Kidney epithelial cell (primary cell): ENCODE results near the gene ATF4. TPM values are rescaled to one million over a fixed set of nuclear protein-coding genes. Genes with fewer than 3 reads are reported as not detected.
"Not testable (repeated sequence)": the region's sequence is repeated elsewhere in the genome, so short reads cannot be mapped to it uniquely, and the experiment has no call there.

Source experiments
- DNase-seq: peaks from one replicate; pipeline ENCODE4 v3.0.0-alpha.2; 2010; ENCODE audit warnings: low read depth
- H3K27me3 ChIP-seq: 2 replicates; pipeline ENCODE4 v1.6.0; 2011; ENCODE audit warnings: low read length; ENCODE audit not compliant: control insufficient read depth, insufficient read depth
- H3K36me3 ChIP-seq: 2 replicates; pipeline ENCODE4 v1.5.1; 2011; ENCODE audit warnings: low read length; ENCODE audit not compliant: control insufficient read depth, insufficient read depth
- H3K4me3 ChIP-seq: 2 replicates; pipeline ENCODE4 v1.5.1; 2011; ENCODE audit warnings: low read depth, mild to moderate bottlenecking, control low read depth, low read length
- CTCF ChIP-seq: IDR thresholded peaks from 2 replicates; pipeline ENCODE4 v1.5.1; 2011; ENCODE audit warnings: mild to moderate bottlenecking, moderate library complexity, low read length, control low read depth, inconsistent platforms; ENCODE audit not compliant: insufficient read depth, poor library complexity, severe bottlenecking
- total RNA-seq: library from RNA; depleted of rRNA; stranded (reverse); fragments of >200 nt; gene quantifications from 2 replicates; pipeline ENCODE4 v1.2.3, GENCODE V29; 2015

The ATF4 gene
- total RNA-seq, 1 donor from 2014 or later: 763 TPM

DNA sequence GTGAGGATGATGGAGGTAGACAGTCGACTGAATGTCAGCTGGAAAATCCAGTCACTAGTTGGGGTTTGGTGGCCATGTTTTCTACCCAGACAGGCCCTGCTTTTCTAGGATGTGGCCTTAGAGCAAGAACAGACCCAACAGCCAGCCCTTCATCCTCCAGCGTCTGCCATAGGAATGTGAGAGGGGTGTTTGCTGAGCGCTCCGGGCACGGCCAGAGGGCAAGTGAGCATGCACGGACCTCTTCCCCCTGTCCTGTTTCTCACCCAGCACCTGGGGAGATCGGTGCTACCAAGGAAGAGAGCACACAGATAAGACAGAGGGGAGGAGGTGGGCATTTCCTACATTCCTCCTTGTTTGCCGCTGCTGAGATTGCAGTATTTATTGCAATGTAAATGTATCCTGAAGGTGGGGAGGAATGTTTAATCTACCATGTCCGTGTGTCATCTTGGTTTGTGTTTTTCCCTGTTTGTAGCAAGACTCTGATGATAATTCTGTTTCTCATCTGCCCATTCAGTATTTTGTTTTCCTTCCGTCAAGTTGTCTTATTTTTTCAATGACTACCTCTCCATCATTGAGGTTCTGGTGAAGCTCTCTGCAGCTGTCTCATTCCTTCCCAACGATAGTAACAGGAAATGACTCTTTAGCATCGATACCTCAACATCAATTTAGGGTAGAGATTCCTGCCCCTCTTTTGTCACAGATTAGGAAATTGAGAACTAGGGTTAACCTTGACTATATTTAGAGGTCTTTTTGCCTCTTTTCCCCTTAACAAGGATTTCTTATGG is 4.9 kb upstream of the ATF4 start:
- no peak for TF ChIP-seq CTCF
- Histone ChIP-seq H3K27me3 (no peaks in the 10 kb centered on the region), H3K36me3 (peaks cover 4% of the 10 kb centered on the region), H3K4me3 (no peak overlapping the region)
- no peak for DNase-seq

DNA sequence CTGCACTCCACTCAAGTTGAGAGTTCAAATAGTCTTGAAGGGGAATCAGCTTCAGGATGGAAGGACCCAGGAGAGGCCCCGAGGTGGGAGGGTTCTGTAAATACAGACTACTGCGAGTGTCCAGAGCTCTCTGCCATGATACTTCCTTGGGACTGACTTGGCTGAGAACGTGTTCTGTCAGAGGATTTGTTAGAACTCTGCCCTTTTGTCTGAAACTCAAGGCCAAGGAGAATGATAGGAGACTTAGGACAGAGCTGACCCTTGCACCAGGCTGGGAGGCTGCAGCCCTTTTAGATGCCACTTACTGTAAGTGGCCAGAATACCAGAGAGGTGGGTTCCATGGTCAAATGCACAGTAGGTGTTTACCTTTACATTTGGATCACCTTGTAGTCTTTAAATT is 2.9 kb upstream of the ATF4 start:
- DNase-seq: no peak
- Histone ChIP-seq H3K27me3 (no peaks in the 10 kb centered on the region), H3K4me3 (no peak overlapping the region), H3K36me3 (peaks cover 5% of the 10 kb centered on the region)
- TF ChIP-seq CTCF: no peak

GRCh38 chr22:39518144-39518786 is 2.1 kb upstream of the ATF4 start:
- peaks cover 9% of the 10 kb centered on the region for H3K36me3 ChIP-seq
- no peak for DNase-seq
- no peak for TF ChIP-seq CTCF
- H3K4me3 ChIP-seq: no peak overlapping the region
- H3K27me3 ChIP-seq: no peaks in the 10 kb centered on the region

DNA sequence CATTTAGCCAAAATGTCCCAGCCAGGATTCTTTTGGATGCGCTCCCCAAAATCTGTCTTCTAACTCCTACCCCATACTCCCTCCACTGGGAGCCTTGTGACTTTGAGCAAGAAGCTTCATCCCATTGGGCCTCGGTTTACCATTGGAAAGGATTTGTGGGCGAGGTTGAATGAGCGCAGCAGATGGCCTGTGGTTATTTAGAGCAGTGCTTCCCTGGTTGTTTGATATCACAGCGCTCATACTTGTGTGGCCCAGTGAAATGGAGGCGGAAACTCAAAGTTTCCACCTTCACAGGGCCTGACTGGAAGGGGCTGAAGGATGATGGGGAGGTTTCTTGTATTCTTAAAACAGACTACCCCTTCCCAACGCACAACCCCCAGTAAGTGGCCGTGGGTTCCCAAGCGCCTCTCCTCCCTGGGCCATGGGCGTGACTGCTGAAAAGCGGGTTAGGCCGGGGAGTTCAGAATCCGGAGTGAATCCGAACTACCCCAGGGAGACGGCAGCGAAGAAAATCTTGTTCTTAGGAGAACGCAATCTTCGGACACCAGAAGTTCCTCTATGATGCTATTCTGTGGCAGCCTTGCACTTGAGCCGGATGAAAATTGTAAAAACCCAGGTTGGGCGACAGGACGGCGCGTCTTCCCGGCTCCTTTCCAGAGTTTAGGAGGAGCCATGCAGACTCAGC is 1.2 kb upstream of the ATF4 start:
- no peak for DNase-seq
- Histone ChIP-seq H3K36me3 (peaks cover 10% of the 10 kb centered on the region), H3K4me3 (peak overlapping the region; percentile 98), H3K27me3 (no peaks in the 10 kb centered on the region)
- no peak for TF ChIP-seq CTCF

- no peaks in the 10 kb centered on the region for H3K27me3 ChIP-seq
- peaks cover 11% of the 10 kb centered on the region for H3K36me3 ChIP-seq
- peak; percentile 37 for TF ChIP-seq CTCF
- peak; percentile 93 for DNase-seq
- H3K4me3 ChIP-seq: peak overlapping the region; percentile 98
These were observed 609 bp upstream of the ATF4 start for GRCh38 chr22:39519681-39520225.

- H3K4me3 ChIP-seq: peak overlapping the region; percentile 98
- DNase-seq, H3K27me3 ChIP-seq, H3K36me3 ChIP-seq: not testable (repeated sequence)
These were observed 934 bp downstream of the ATF4 start for GRCh38 chr22:39521106-39521885.

- not testable (repeated sequence) for H3K36me3 ChIP-seq, DNase-seq, H3K27me3 ChIP-seq
- peak overlapping the region; percentile 98 for H3K4me3 ChIP-seq
These were observed 1.7 kb downstream of the ATF4 start for GRCh38 chr22:39522091-39522490.
